CD14-positive monocyte (primary cell): Measurements from ENCODE around the gene LHX6. TPM values are rescaled to one million over a fixed set of nuclear protein-coding genes. Genes with fewer than 3 reads are reported as not detected.
A peak's percentile ranks its signal among the peaks of the same experiment; 100 is the strongest.

Experiments
- DNase-seq, 3 donors: peaks; one replicate each; pipeline ENCODE4 v3.0.0-alpha.2; 2011 to 2022
- H2AFZ ChIP-seq: 2 replicates; pipeline ENCODE4 v1.6.0; 2012; ENCODE audit warnings: mild to moderate bottlenecking, low read depth, low read length, inconsistent platforms; ENCODE audit not compliant: insufficient read depth, poor library complexity, severe bottlenecking
- H3K27ac ChIP-seq, 2 donors: 1 replicate in 1 of 2; 2 replicates in 1 of 2; pipeline ENCODE4 v1.5.1; 2012 to 2013; ENCODE audit warnings: low read length in 2 of 2, control low read depth in 1 of 2, inconsistent platforms in 1 of 2, low read depth in 1 of 2, mild to moderate bottlenecking in 1 of 2
- H3K27me3 ChIP-seq, 2 donors: one replicate each; pipeline versions ENCODE4 v1.6.0 to v1.6.1; 2011 to 2013; ENCODE audit warnings: low read length in 2 of 2; ENCODE audit not compliant: control insufficient read depth in 2 of 2, insufficient read depth in 2 of 2
- H3K36me3 ChIP-seq, 2 donors: replicated peaks in 1 of 2; 1 replicate in 1 of 2; 2 replicates in 1 of 2; pipeline versions ENCODE4 v1.5.1 to v1.6.1; 2012 to 2013; ENCODE audit warnings: low read length in 2 of 2, control low read depth in 1 of 2, inconsistent platforms in 1 of 2, mild to moderate bottlenecking in 1 of 2; ENCODE audit not compliant: insufficient read depth in 2 of 2, control insufficient read depth in 1 of 2
- H3K4me1 ChIP-seq, 2 donors: 1 replicate in 1 of 2; 2 replicates in 1 of 2; pipeline versions ENCODE4 v1.5.1 to v1.6.1; 2012 to 2013; ENCODE audit warnings: low read length in 2 of 2, control low read depth in 1 of 2, inconsistent platforms in 1 of 2, mild to moderate bottlenecking in 1 of 2, moderate library complexity in 1 of 2; ENCODE audit not compliant: insufficient read depth in 2 of 2, control insufficient read depth in 1 of 2
- H3K4me2 ChIP-seq: replicated peaks from 2 replicates; pipeline ENCODE3; 2012; ENCODE audit warnings: low read length, moderate library complexity, mild to moderate bottlenecking; ENCODE audit not compliant: poor library complexity, severe bottlenecking; ENCODE audit errors: extremely low read depth
- H3K4me3 ChIP-seq, 3 experiments: fragments of 200-600 bp in 1 of 3; sonication (generic) in 1 of 3; replicated peaks in 1 of 3; 1 replicate in 2 of 3; 2 replicates in 1 of 3; pipeline ENCODE4 v1.5.1; 2011 to 2013; ENCODE audit warnings: low read length in 3 of 3, mild to moderate bottlenecking in 3 of 3, control low read depth in 2 of 3, low read depth in 2 of 3, inconsistent platforms in 1 of 3, moderate library complexity in 1 of 3
- H3K79me2 ChIP-seq: 2 replicates; pipeline ENCODE4 v1.6.0; 2012; ENCODE audit warnings: mild to moderate bottlenecking, control low read depth, inconsistent platforms, low read length, moderate library complexity; ENCODE audit not compliant: insufficient read depth
- H3K9ac ChIP-seq: 2 replicates; pipeline ENCODE4 v1.6.0; 2017; ENCODE audit warnings: low read length, mild to moderate bottlenecking; ENCODE audit not compliant: insufficient read depth, poor library complexity, severe bottlenecking
- H3K9me3 ChIP-seq, 2 donors: replicated peaks in 1 of 2; 1 replicate in 1 of 2; 2 replicates in 1 of 2; pipeline versions ENCODE4 v1.5.1 to v1.6.1; 2012 to 2013; ENCODE audit warnings: low read length in 2 of 2, control low read depth in 1 of 2; ENCODE audit not compliant: control insufficient read depth in 1 of 2, insufficient read depth in 1 of 2
- H4K20me1 ChIP-seq: 2 replicates; pipeline ENCODE4 v1.6.0; 2012; ENCODE audit warnings: mild to moderate bottlenecking, low read length, control low read depth, moderate library complexity; ENCODE audit not compliant: insufficient read depth
- H3K27ac Mint-ChIP-seq, 7 donors: one replicate each; pipeline ENCODE4 v1.8.0; 2020; ENCODE audit warnings: mild to moderate bottlenecking in 7 of 7, mixed read lengths in 7 of 7, moderate library complexity in 6 of 7, inconsistent platforms in 2 of 7
- H3K27me3 Mint-ChIP-seq, 3 donors: one replicate each; pipeline ENCODE4 v1.8.0; 2021 to 2022; ENCODE audit warnings: low read depth in 3 of 3, mild to moderate bottlenecking in 3 of 3, mixed read lengths in 3 of 3, moderate library complexity in 3 of 3, inconsistent platforms in 1 of 3
- H3K36me3 Mint-ChIP-seq, 2 donors: one replicate each; pipeline ENCODE4 v1.8.0; 2020; ENCODE audit warnings: mixed read lengths in 2 of 2, inconsistent platforms in 1 of 2, mild to moderate bottlenecking in 1 of 2
- H3K4me1 Mint-ChIP-seq: one replicate; pipeline ENCODE4 v1.8.0; 2020; ENCODE audit warnings: mild to moderate bottlenecking, mixed read lengths
- H3K4me3 Mint-ChIP-seq, 2 donors: one replicate each; pipeline ENCODE4 v1.8.0; 2020; ENCODE audit warnings: mild to moderate bottlenecking in 2 of 2, mixed read lengths in 2 of 2, moderate library complexity in 1 of 2
- H3K9me3 Mint-ChIP-seq, 7 donors: one replicate each; pipeline ENCODE4 v1.8.0; 2020 to 2022; ENCODE audit warnings: mixed read lengths in 7 of 7, mild to moderate bottlenecking in 6 of 7, moderate library complexity in 6 of 7, inconsistent platforms in 2 of 7
- WGBS: methylation state at CpG from one replicate; pipeline ENCODE4 v1.1.5; 2013; ENCODE audit warnings: missing lambda C conversion rate; ENCODE audit not compliant: insufficient coverage; 5-methylcytosine and 5-hydroxymethylcytosine counted together
- intact Hi-C, 2 donors: fragments of 100-400 bp; cut with micrococcal nuclease; formaldehyde crosslinking; loops; one replicate each; pipeline versions ENCODE4 v1.15.0 to v1.15.1; 2023
- polyA plus RNA-seq, 3 donors: library from polyadenylated mRNA; depleted of rRNA in 1 of 3; unstranded in 2 of 3; stranded (reverse) in 1 of 3; fragments of 300-500 nt in 2 of 3; fragments of >200 nt in 1 of 3; fragmentation: Illumina TruSeq in 2 of 3; gene quantifications; 1 replicate in 2 of 3; 2 replicates in 1 of 3; pipeline ENCODE4 v1.2.3, GENCODE V29; 2012 to 2021
- TF ChIP-seq, protein P1 (sequence below): fragments of 200-600 bp; IDR thresholded peaks from one replicate; pipeline ENCODE4 v1.8.0; 2022; ENCODE audit warnings: antibody characterized with exemption, mild to moderate bottlenecking

Gene LHX6
- polyA plus RNA-seq, 3 donors: not detected

DNA sequence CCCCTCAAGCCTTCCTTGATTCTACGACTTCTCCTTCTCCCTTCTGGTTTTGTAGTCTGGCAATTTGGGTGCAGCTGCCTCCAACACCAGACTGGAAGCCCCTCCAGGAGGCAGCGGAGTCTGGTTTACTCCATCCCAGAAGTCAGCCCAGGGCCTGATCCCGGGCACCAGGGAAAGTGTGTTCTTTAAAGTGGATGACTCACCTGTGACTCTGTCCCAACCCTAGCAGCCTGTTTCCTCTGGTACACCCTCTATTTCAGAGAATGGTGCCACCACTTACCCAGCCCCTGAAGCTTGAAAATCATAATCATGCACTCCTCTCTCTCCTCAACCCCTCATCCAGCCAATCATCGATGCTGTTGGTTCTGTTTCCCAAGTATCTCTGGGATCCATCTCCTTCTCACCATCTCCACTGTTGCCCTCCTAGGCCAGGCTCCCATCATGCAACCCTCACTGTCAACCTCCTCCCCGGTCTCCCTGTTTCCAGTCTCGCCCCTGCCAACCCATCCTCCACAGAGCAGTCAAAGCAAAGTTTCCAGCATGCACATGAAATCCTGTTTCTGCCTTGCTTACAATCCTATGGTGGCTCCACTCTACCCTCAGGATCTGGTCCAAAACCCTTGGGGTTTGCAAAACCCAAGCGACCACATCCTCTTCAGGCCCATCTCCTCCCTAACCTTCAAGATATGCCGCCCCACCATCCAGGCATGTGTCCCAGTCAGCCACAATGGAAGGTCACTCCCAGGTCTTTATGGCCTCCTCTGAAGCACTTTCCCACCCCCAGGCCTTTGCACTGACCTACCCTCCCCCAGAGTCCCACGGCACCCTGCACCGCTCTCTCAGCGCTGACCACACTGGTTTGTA is 10.5 kb downstream of the LHX6 start:
- no peak for DNase-seq
- Histone ChIP-seq H3K4me3 (no peak overlapping the region), H3K27me3 (peaks cover 63 to 97% of the 10 kb centered on the region in 2 donors), H3K9me3 (peaks cover 0 to 52% of the 10 kb centered on the region in 2 donors), H3K79me2 (no peaks in the 10 kb centered on the region), H3K4me2 (no peak overlapping the region), H2AFZ (no peak overlapping the region), H3K36me3 (no peaks in the 10 kb centered on the region), H4K20me1 (no peaks in the 10 kb centered on the region), H3K9ac (no peak overlapping the region), H3K27ac (no peak overlapping the region), H3K4me1 (peaks cover 17 to 20% of the 10 kb centered on the region in 2 donors)
- 9% methylated on average over 7 of the region's 11 CpGs for WGBS
- Mint-ChIP-seq H3K27ac (peak overlapping the region in 1 of 7 donors; percentile 61), H3K4me1 (peaks cover 40% of the 10 kb centered on the region), H3K27me3 (peaks cover 89 to 96% (median 94%) of the 10 kb centered on the region in 3 donors), H3K36me3 (peaks cover 0 to 7% of the 10 kb centered on the region in 2 donors), H3K4me3 (peak overlapping the region in 1 of 2 donors; percentile 62), H3K9me3 (peaks cover 0 to 25% (median 12%) of the 10 kb centered on the region in 7 donors)
- intact Hi-C loops: no loop called here
- TF ChIP-seq, protein P1, sequence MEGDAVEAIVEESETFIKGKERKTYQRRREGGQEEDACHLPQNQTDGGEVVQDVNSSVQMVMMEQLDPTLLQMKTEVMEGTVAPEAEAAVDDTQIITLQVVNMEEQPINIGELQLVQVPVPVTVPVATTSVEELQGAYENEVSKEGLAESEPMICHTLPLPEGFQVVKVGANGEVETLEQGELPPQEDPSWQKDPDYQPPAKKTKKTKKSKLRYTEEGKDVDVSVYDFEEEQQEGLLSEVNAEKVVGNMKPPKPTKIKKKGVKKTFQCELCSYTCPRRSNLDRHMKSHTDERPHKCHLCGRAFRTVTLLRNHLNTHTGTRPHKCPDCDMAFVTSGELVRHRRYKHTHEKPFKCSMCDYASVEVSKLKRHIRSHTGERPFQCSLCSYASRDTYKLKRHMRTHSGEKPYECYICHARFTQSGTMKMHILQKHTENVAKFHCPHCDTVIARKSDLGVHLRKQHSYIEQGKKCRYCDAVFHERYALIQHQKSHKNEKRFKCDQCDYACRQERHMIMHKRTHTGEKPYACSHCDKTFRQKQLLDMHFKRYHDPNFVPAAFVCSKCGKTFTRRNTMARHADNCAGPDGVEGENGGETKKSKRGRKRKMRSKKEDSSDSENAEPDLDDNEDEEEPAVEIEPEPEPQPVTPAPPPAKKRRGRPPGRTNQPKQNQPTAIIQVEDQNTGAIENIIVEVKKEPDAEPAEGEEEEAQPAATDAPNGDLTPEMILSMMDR: no peak

DNA sequence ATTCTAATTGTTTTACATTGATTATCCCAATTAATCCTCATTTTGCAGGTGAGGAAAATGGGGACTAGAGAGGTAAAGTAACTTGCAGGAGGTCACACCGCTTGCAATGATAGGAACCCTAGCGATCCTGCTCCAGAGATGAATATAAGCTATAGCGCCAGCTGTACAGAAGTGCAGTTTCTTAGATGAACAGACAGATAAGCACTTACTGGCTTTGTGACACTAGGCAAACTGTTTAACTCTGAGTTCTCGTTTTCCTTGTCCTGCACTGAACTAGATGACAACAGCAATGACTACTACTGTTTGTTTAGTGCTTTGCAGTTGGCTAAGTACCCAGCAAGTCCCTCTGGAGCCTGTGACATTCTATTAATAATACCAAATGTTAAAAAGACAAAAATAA is 11.1 kb downstream of the LHX6 start:
- Histone ChIP-seq H3K9ac (no peak overlapping the region), H3K4me2 (no peak overlapping the region), H3K4me1 (peaks cover 17 to 23% of the 10 kb centered on the region in 2 donors), H3K27me3 (peaks cover 70 to 97% of the 10 kb centered on the region in 2 donors), H4K20me1 (no peaks in the 10 kb centered on the region), H3K9me3 (peaks cover 0 to 59% of the 10 kb centered on the region in 2 donors), H2AFZ (no peak overlapping the region), H3K27ac (no peak overlapping the region), H3K4me3 (no peak overlapping the region), H3K79me2 (no peaks in the 10 kb centered on the region), H3K36me3 (no peaks in the 10 kb centered on the region)
- intact Hi-C loops: no loop called here
- TF ChIP-seq, protein P1: no peak
- H3K36me3 Mint-ChIP-seq: peaks cover 0 to 11% of the 10 kb centered on the region in 2 donors
- peaks cover 0 to 31% (median 11%) of the 10 kb centered on the region in 7 donors for H3K9me3 Mint-ChIP-seq
- H3K4me1 Mint-ChIP-seq: peaks cover 38% of the 10 kb centered on the region
- 0% methylated on average over 3 of the region's 4 CpGs for WGBS
- H3K4me3 Mint-ChIP-seq: no peak overlapping the region
- DNase-seq: no peak
- H3K27me3 Mint-ChIP-seq: peaks cover 94 to 100% (median 96%) of the 10 kb centered on the region in 3 donors
- H3K27ac Mint-ChIP-seq: peak overlapping the region in 1 of 7 donors; percentile 16
